GM11168 (cell line): Measurements from ENCODE around the gene SNTA1.
"Not testable (repeated sequence)": the region's sequence is repeated elsewhere in the genome, so short reads cannot be mapped to it uniquely, and the experiment has no call there.

Experiments used
- in situ Hi-C: fragments of 300-500 bp; cut with MboI; formaldehyde crosslinking; loops from one replicate; pipeline ENCODE4 v1.12.0; 2022; ENCODE audit warnings: low sequenced_read_pairs; ENCODE audit not compliant: unreplicated experiment

Gene SNTA1

GRCh38 chr20:33401184-33401920, 42.2 kb downstream of the SNTA1 start, which contains the start of gene CDK5RAP1:
Gene CDK5RAP1 (minus strand): TSS chr20:33401519. CDS start chr20:33397064, 4,455 bp downstream.
- in situ Hi-C loops: no loop called here

- in situ Hi-C loops: no loop called here
Observed at GRCh38 chr20:33400812-33401183, 42.8 kb downstream of the SNTA1 start.

GRCh38 chr20:33399924-33400323, 43.6 kb downstream of the SNTA1 start:
- in situ Hi-C loops: no loop called here

DNA sequence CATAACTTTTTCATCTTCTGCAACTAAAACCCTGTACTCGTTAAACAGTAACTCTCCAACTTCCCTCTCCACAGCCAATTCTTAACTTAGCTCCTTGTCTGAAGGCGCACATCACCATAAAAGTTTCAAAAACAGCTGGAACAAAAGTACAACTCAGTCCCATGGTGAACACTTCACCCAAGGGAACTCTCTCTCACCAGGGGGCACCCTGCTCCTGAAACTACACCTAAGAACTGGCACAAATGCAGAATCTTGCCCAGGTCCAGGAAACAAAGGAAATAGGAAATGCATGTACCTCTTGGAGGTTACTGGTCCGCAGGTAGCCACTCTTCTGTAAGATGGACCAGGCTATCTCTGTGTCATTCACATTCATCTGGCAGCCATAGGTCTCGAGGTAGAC, 48.8 kb downstream of the SNTA1 start:
- in situ Hi-C loops: no loop called here

DNA sequence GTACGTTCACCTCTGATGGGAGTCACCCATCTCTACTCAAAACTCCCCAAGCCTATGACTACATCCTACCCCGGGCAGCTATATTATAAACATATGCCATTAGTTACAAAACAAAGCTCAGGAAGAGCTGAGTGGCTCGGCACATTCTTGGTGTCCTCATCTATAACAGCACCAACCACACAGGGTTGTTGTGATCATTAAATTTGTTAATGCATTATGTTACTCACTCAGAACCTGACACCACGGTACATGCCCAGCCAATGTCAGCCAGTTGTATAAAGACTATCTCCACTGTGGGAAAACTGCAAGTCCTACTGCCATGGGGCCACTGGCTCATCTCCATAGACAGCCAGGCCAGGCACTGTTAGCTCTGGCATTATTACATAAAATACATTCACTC, 50.0 kb downstream of the SNTA1 start:
- in situ Hi-C loops: no loop called here

DNA sequence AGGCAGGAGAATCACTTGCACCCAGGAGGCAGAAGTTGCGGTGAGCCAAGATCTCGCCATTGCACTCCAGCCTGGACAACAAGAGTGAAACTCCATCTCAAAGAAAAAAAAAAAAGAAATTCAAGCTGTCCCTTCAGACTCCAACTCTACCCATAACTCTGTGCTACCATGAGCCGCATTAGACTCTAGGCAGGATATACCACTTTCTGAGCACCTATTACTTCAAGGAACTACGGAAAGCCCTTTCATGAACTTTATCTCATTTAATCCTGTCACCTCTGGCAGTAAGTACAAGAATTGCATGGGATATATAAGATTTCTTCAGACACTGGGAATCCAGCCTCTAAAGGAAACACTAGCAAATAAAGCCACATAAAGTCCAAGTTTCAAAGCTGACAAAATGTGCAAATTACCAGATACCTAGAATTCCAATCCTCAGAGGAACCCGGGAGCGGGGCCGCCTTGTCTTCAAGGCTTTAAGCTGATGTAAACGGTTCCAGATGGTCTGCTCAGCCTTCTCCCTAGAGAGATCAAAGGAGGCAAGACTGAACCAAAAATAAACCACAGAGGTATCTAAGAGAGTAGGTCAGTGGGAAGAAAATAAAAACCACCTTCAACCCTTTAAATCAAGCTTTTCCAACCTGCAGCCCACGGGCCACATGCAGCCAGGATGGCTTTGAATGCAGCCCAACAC, 51.7 kb downstream of the SNTA1 start:
- in situ Hi-C loops: no loop called here

DNA sequence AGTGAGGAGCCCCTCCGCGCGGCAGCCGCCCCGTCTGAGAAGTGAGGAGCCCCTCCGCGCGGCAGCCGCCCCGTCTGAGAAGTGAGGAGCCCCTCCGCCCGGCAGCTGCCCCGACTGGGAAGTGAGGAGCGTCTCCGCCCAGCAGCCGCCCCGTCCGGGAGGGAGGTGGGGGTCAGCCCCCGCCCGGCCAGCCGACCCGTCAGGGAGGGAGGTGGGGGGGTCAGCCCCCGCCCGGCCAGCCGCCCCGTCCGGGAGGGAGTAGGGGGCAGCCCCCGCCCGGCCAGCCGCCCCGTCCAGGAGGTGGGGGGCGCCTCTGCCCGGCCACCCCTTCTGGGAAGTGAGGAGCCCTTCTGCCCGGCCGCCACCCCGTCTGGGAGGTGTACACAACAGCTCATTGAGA, 54.2 kb downstream of the SNTA1 start:
- in situ Hi-C loops: not testable (repeated sequence)

GRCh38 chr20:33388268-33388667, 55.3 kb downstream of the SNTA1 start:
- in situ Hi-C loops: no loop called here

GRCh38 chr20:33387177-33387576, 56.4 kb downstream of the SNTA1 start:
- in situ Hi-C loops: no loop called here

DNA sequence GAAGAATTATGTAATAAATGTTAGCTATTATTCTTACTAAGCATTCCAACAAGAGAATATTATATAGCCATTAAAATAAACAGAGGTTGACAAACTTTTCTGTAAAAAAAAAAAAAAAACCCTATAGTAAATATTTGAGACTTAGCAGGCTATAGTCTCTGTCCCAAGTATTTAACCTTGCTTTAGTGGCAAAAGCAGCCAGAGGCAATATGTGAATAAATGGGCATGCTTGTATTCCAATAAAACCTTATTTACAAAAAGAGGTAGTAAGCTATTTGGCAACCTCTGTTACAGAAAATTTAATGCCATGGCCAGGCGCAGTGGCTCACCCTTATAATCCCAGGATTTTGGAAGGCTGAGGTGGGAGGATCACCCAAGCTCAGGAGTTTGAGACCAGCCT, 56.9 kb downstream of the SNTA1 start:
- in situ Hi-C loops: no loop called here

GRCh38 chr20:33377366-33377765, 66.2 kb downstream of the SNTA1 start:
- in situ Hi-C loops: no loop called here

- in situ Hi-C loops: no loop called here
Observed at GRCh38 chr20:33373735-33374605, 69.6 kb downstream of the SNTA1 start.

DNA sequence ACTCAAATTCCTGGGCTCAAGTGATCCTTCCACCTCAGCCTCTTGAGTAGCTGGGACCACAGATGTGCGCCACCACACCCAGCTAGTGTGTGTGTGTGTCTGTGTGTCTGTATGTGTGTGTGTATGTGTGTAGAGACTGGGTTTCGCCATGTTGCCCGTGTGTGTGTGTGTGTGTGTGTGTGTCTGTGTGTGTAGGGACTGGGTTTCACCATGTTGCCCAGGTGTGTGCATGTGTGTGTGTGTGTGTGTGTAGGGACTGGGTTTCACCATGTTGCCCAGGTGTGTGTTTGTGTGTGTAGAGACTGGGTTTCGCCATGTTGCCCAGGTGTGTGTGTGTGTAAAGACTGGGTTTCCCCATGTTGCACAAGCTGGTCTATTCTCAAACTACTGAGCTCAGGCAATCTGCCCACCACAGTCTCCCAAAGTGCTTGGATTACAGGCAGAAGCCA, 70.5 kb downstream of the SNTA1 start:
- in situ Hi-C loops: no loop called here

- in situ Hi-C loops: no loop called here
Observed at GRCh38 chr20:33370291-33370690, 73.3 kb downstream of the SNTA1 start.

GRCh38 chr20:33362898-33363297, 80.7 kb downstream of the SNTA1 start:
- in situ Hi-C loops: no loop called here

DNA sequence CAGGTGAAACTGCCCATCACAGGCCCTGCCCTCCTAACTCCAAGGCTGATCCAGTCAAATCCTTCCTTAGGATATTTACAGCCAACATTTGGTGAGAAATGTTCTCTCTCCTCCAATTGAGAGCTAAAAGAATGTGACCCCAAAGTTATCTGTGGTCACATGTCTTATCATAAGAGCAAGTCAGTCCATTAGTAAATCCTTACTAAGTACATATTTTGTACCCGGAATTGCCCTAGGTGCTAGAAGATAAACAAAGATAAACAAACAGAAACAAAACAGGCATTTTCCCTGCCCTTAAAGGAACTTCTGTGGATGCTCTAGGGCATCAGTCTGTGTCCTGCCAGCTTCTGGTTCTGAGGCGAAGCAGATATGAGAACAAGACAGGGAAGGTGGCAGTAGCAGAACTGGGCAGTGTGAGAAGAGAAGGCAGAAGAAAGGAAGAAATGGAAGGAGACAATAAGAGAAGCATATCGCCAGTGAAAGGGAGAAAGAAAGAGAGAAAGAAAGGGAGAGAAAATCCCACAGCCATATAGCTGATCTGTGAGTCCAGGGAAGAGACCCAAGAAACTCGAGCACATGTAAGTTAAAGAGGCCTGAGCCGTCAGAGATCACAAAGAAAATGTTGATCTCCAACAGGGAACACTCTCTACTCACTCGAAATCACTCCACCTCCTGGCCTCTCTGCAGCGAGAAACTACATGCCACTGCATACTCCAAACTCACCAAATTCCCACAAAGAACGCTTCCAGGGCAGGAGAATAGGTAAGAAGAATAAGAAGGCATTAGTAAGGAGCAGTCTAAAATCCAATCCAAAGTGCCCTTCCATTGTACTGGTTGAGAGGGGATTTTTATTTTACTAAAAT, 83.9 kb downstream of the SNTA1 start:
- in situ Hi-C loops: no loop called here
